Muscle of leg (tissue), 11 donors: Measurements from ENCODE around the gene IFRD1. TPM values are rescaled to one million over a fixed set of nuclear protein-coding genes. Genes with fewer than 3 reads are reported as not detected.

Experiments
- DNase-seq: peaks from one replicate; pipeline ENCODE4 v3.0.0; 2013
- H3K27ac ChIP-seq: one replicate; pipeline ENCODE4 v1.5.1; 2013; ENCODE audit warnings: mild to moderate bottlenecking, low read length, control low read depth
- H3K27me3 ChIP-seq: one replicate; pipeline ENCODE4 v1.6.1; 2013; ENCODE audit warnings: low read length; ENCODE audit not compliant: control insufficient read depth, insufficient read depth
- H3K36me3 ChIP-seq: one replicate; pipeline ENCODE4 v1.6.1; 2013; ENCODE audit warnings: low read length; ENCODE audit not compliant: control insufficient read depth, insufficient read depth
- H3K4me1 ChIP-seq: one replicate; pipeline ENCODE4 v1.6.1; 2013; ENCODE audit warnings: low read length; ENCODE audit not compliant: control insufficient read depth, insufficient read depth
- H3K4me3 ChIP-seq: one replicate; pipeline ENCODE4 v1.5.1; 2013; ENCODE audit warnings: low read length, control low read depth
- H3K9me3 ChIP-seq: replicated peaks from 2 replicates; pipeline ENCODE4 v1.6.1; 2013; ENCODE audit warnings: low read depth, low read length; ENCODE audit not compliant: control insufficient read depth
- WGBS: methylation state at CpG from one replicate; pipeline ENCODE4 v1.1.5; 2013; ENCODE audit warnings: missing lambda C conversion rate; ENCODE audit not compliant: insufficient coverage; 5-methylcytosine and 5-hydroxymethylcytosine counted together
- polyA plus RNA-seq, 8 donors: library from polyadenylated mRNA; unstranded; fragments of 120-200 nt; gene quantifications; one replicate each; pipeline versions ENCODE4 v1.2.1 to v1.2.3, GENCODE V29; 2013; ENCODE audit warnings: inconsistent platforms in 1 of 8, low replicate concordance in 1 of 8; ENCODE audit not compliant: insufficient read length in 8 of 8, insufficient read depth in 1 of 8
- total RNA-seq: library from RNA; stranded (reverse); fragments of 120-200 nt; gene quantifications from one replicate; pipeline ENCODE4 v1.2.4, GENCODE V29; 2013

The IFRD1 gene
- total and polyA plus RNA-seq, 9 donors: 21.2 to 28.7 (median 24.4) TPM

DNA sequence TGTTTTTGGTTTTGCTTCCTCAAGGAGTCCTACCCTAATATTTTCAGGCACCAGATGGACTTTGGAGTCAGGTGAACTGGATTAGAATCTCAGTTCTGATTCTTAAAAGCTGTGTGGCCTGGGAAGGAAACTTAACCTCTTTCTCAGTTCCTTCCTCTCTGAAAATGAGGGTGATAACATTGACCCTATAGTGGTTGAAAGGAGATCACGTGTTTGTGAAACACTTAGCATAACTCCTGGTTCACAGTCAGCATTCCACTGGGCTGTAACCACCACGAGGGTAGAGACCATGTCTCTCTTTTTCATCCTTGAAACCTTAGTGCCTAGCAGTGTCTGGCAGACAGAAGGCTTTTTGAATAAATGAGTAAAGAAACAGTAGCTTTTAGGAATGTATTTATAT, 47.2 kb downstream of the IFRD1 start:
- Histone ChIP-seq H3K27ac (no peak overlapping the region), H3K36me3 (no peaks in the 10 kb centered on the region), H3K27me3 (peaks cover 2% of the 10 kb centered on the region), H3K4me1 (peaks cover 4% of the 10 kb centered on the region), H3K4me3 (no peak overlapping the region), H3K9me3 (no peaks in the 10 kb centered on the region)
- WGBS: no CpG with 5 or more reads among the region's 2 CpGs
- no peak for DNase-seq

DNA sequence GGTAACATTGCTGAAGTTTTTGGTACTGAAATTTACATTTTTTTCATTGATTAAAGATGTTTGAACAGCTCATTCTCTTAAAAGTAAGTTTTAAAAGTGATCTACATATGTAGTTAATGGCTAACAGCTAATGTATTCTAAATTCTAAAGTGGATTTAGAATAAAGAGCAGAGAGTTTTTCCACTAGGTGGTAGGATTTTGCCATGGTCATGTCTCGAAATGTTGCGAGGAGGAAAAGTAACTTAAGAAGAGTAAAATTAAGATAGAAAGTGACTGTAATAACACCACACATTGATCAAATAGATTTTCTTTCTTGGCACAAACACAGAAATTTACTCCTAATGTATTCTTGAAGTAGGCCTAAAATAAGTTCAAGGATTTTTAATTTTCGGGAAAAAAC, 50.4 kb downstream of the IFRD1 start:
- peak; percentile 40 for DNase-seq
- no peaks in the 10 kb centered on the region for H3K9me3 ChIP-seq
- no CpG with 5 or more reads among the region's 3 CpGs for WGBS
- H3K4me3 ChIP-seq: no peak overlapping the region
- H3K27ac ChIP-seq: no peak overlapping the region
- H3K36me3 ChIP-seq: no peaks in the 10 kb centered on the region
- peaks cover 2% of the 10 kb centered on the region for H3K27me3 ChIP-seq
- H3K4me1 ChIP-seq: peaks cover 4% of the 10 kb centered on the region

DNA sequence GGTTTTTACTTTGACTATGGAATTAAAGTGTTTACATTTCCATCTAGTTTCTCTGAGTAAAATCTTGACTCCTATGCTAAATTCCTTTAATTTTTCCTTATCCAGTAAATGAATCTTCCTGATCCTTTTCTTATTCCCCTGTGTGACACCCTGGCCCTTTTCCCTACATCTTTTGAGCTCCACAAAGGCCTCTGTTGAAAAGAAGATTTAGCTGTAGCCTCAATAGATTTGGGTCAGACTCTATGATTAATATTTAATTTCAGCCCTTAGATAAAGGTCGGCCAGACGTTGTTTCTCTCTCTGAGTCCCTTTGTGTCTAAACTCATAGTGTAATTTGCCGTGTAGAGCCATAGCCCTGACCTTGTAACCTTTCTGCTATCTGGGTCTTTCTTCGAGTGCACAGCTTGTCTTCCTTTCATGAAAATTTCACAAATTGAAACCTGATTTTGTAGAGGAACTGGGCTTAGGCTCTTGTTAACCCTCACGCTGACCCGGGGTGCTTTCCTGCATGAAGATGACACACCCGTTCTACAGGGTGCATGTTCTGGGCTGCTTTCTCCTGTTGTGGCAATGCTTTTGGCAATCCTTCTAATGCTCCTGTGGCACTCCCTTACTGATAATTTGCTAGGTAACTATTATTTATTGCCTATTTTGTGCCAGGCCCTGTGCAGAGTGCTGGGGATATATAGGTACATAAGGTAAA, 51.7 kb downstream of the IFRD1 start:
- 55% methylated on average over 4 of the region's 7 CpGs for whole genome bisulfite sequencing
- Histone ChIP-seq H3K27me3 (no peaks in the 10 kb centered on the region), H3K27ac (no peak overlapping the region), H3K36me3 (no peaks in the 10 kb centered on the region), H3K4me1 (peaks cover 4% of the 10 kb centered on the region), H3K9me3 (no peaks in the 10 kb centered on the region), H3K4me3 (no peak overlapping the region)
- peak; percentile 35 for DNase-seq

DNA sequence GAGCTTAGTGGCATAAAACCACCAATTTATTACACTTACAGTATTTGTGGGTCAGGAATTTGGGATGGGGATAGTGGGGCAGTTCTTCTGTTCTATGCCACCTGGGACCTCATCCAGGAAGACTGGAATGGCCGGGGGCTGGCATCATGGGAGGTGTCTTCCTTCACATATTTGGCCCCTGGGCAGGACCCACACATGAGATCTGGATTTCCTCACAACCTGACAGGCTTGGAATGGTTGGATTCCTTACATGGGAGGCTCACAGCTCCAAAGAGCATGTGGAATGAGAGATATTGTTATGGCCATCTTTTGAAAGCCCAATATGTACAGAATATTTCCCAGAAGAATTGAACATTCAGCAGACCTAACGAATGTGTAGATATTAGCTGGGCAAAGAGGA, 52.4 kb downstream of the IFRD1 start:
- Histone ChIP-seq H3K9me3 (no peaks in the 10 kb centered on the region), H3K36me3 (no peaks in the 10 kb centered on the region), H3K4me1 (peaks cover 4% of the 10 kb centered on the region), H3K27me3 (no peaks in the 10 kb centered on the region), H3K4me3 (no peak overlapping the region), H3K27ac (no peak overlapping the region)
- 71% methylated on average over 1 of the region's 2 CpGs for WGBS
- no peak for DNase-seq

DNA sequence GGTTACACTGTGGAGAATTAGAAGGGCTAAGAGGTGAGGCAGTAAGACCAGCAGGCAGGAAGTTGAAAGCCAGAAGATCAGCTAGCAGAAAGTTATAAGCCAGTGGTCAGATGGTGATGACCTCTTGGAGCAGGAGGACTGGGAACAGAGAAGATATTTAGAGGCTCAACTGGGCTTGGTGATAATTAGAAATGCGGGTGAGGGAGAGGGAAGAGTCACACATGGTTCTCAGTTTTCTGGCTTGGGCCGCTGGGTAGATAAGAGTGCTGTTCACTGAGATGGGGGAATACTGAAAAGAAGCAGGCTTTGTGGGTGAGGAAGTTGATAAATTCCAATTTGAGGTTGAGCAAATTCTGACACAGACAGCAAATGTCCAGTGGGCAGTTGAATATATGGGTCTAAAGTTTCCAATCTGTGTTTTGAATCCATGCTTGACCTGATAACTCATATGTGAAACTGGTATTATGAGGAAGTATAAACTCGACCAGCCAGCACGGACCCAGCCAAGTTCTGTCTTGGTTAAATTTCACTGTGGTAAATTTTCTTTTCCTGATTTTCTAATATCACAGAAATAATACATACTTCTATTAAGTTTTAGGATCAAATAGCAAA, 53.2 kb downstream of the IFRD1 start:
- WGBS: 77% methylated on average over 2 of the region's 4 CpGs
- no peak overlapping the region for H3K27ac ChIP-seq
- H3K4me3 ChIP-seq: no peak overlapping the region
- no peaks in the 10 kb centered on the region for H3K9me3 ChIP-seq
- DNase-seq: no peak
- no peaks in the 10 kb centered on the region for H3K36me3 ChIP-seq
- peaks cover 4% of the 10 kb centered on the region for H3K4me1 ChIP-seq
- no peaks in the 10 kb centered on the region for H3K27me3 ChIP-seq

DNA sequence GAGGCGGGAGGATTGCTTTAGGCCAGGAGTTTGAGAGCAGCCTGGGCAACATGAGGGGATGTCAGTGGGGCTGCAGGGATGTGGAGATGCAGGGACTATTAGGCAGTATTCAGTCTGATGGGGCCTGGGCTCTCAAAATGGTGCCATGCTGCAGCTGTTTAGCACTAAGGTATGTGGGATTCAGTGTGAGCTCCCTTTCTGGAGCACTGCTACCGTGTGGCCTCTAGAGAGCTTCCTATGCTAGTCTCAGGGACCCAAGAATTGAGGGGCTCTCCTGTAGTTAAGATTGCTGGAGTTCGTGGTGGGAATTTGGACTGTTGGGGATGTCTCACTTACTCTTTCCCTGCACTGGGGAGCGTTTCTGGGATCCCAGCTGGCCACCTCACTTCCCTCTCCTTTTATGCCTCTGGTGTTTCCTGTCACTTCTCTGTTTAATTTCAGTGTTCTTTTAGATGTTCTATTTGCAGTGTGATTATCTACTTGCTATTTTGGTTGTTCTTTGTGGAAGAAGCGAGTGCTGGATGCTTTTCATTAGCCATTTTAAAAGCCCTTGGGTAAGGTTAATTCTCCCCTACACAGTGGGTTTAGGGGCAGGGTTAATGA, 53.9 kb downstream of the IFRD1 start:
- 92% methylated on average over 2 of the region's 5 CpGs for whole genome bisulfite sequencing
- Histone ChIP-seq H3K4me1 (peaks cover 8% of the 10 kb centered on the region), H3K9me3 (no peaks in the 10 kb centered on the region), H3K4me3 (no peak overlapping the region), H3K27ac (no peak overlapping the region), H3K36me3 (no peaks in the 10 kb centered on the region), H3K27me3 (no peaks in the 10 kb centered on the region)
- no peak for DNase-seq

DNA sequence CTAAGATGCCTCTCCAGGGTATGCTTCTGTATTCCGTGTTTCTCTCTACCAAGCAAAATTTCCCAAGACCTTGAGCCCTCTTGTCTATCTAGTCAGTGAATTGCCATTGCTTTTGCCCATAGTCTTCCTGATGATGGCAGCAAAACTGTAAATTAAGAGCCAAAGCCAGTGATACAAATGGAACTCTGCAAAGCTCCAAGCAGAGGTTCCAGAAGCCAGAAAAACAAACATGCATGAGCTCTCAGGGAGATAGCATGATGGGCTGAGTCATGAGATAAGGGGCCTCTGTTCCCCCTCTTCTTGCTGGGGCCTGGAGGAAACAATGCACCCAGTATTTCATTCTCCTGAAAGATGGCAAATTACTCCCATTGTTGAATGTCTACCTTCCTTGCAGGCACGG, 55.2 kb downstream of the IFRD1 start:
- DNase-seq: no peak
- peaks cover 14% of the 10 kb centered on the region for H3K4me1 ChIP-seq
- WGBS: 83% methylated on average over 1 of the region's 2 CpGs
- H3K9me3 ChIP-seq: no peaks in the 10 kb centered on the region
- H3K36me3 ChIP-seq: no peaks in the 10 kb centered on the region
- H3K4me3 ChIP-seq: no peak overlapping the region
- H3K27me3 ChIP-seq: no peaks in the 10 kb centered on the region
- no peak overlapping the region for H3K27ac ChIP-seq

DNA sequence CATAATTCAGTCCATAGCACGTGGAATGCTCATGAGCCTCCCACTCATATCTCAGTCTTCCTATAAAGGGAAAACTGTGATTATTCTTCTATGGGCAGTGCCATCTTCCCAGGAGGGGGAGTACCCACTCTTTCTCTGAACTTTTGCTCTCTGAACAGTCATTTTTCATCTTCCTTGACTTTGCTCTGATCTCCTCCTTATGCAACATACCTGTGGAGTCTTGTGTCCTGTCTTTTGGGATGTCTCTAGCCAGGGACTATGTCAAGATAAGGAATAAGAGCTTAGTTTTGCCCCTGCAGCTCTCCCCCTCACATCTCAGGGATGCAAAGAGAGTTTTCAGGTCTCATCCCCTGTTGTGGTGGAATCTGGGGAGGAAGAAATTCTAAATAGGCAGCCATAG, 58.1 kb downstream of the IFRD1 start:
- WGBS: no CpG with 5 or more reads among the region's 1 CpG
- H3K9me3 ChIP-seq: no peaks in the 10 kb centered on the region
- H3K27ac ChIP-seq: no peak overlapping the region
- H3K27me3 ChIP-seq: no peaks in the 10 kb centered on the region
- H3K36me3 ChIP-seq: no peaks in the 10 kb centered on the region
- DNase-seq: no peak
- H3K4me3 ChIP-seq: no peak overlapping the region
- H3K4me1 ChIP-seq: peaks cover 10% of the 10 kb centered on the region

DNA sequence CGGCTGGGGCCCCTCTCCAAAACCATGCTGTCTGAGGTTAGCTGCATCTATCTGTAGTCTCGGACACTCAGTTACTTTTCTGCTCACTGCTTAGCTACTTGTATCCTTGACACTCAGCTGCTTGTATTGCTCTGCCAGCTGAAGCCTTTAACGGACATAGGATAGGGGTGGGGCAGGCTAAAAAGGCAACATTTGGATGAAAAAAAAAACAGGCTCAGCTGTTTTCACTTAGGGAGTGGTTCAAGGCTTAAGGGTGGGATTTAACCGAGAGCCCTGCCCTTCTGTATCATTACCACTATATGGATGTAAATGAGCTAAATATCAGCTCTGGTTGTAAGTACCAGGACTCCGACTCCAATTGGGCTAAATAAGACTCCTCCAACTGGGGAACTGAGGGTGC, 59.1 kb downstream of the IFRD1 start:
- H3K36me3 ChIP-seq: no peaks in the 10 kb centered on the region
- peak; percentile 85 for DNase-seq
- H3K27me3 ChIP-seq: no peaks in the 10 kb centered on the region
- no CpG with 5 or more reads among the region's 5 CpGs for WGBS
- H3K9me3 ChIP-seq: no peaks in the 10 kb centered on the region
- no peak overlapping the region for H3K27ac ChIP-seq
- H3K4me3 ChIP-seq: no peak overlapping the region
- peaks cover 10% of the 10 kb centered on the region for H3K4me1 ChIP-seq

DNA sequence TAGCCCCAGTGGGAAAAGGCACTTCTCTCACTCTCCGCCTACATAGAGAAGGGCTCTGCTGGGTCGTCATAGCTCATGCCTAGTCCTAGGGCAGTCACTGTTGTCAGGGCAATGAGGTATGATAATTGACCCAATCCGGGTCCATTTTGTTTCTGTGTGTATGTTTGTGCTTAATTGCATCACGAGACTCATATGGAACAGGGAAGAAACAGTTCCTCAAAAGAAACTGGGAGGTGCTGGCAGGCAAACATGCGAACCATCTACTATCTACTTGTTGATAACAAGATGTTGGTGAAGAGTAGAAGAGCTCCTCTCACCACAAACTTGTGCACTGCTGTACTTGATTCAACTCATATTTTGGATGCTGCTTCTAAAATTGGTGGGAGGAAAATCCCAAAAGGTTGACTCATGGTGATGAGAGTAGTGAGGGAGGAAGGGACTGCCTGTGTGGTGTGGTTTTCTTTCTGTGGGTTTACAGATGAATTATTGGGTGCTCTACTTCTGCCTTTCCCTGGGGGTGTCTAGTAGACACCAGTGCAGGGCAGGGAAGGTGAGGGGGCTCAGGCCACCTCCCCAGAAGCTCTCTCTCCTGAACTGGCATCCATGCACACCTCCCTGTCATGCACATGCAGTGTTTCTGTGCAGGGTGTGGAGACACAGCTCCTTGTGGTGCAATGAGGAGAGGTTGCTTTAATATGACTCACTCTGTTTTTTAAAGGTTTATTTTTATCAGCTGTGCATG, 59.9 kb downstream of the IFRD1 start:
- Histone ChIP-seq H3K4me3 (no peak overlapping the region), H3K36me3 (no peaks in the 10 kb centered on the region), H3K4me1 (peaks cover 10% of the 10 kb centered on the region), H3K27ac (no peak overlapping the region), H3K9me3 (no peaks in the 10 kb centered on the region), H3K27me3 (no peaks in the 10 kb centered on the region)
- WGBS: 57% methylated on average over 1 of the region's 5 CpGs
- DNase-seq: no peak
